ENCODE results near the gene RNF181. TPM values are rescaled to one million over a fixed set of nuclear protein-coding genes. Genes with fewer than 3 reads are reported as not detected.

The RNF181 gene
- total RNA-seq, 2 experiments from 2014 or later, result 97.8 to 179 TPM

- DNase-seq (ENCODE audit: low spot score), result no peak
- intact Hi-C loops (cut with micrococcal nuclease; ENCODE audit: unreplicated experiment), result no loop called here
- H3K36me3 ChIP-seq (ENCODE audit: insufficient read depth, low read length), result peaks cover 49% of the 10 kb centered on the region
- POLR2A ChIA-PET, result no interaction called here
- TF ChIP-seq CTCF (conservative IDR thresholded peaks at IDR 0.05; ENCODE audit: low read length) (no peak), EZH2phosphoT487 (IDR thresholded peaks at IDR 0.05; ENCODE audit: borderline replicate concordance, low read depth, low read length) (no peak)
- BruUV-seq (replicated peaks), result no TSS peak
- H3K9me2 ChIP-seq (ENCODE audit: insufficient read depth, low read length), result no peaks in the 10 kb centered on the region
- H3K4me3 ChIP-seq (ENCODE audit: low read depth, low read length, poor library complexity, severe bottlenecking), result no peak overlapping the region
- peaks cover 29% of the 10 kb centered on the region; the same call in 1 of the 2 replicates for H3K79me2 ChIP-seq (ENCODE audit: insufficient read depth, low read depth, low read length)
- peaks cover 27% of the 10 kb centered on the region for H3K4me1 ChIP-seq (ENCODE audit: insufficient read depth, low read length, poor library complexity, severe bottlenecking)
- no peak overlapping the region for H3K4me2 ChIP-seq (ENCODE audit: low read length)
- no peak overlapping the region for H3K27ac ChIP-seq (ENCODE audit: low read depth, low read length, poor library complexity, severe bottlenecking)
- no peaks in the 10 kb centered on the region for H4K20me1 ChIP-seq (ENCODE audit: insufficient read depth, low read length)
- no peaks in the 10 kb centered on the region for H3K9me3 ChIP-seq (ENCODE audit: low read length)
- no peak overlapping the region for H2AFZ ChIP-seq (ENCODE audit: low read length)
- CTCF ChIA-PET (ENCODE audit: unreplicated experiment), result no interaction called here
Observed at GRCh38 chr2:85582492-85582891, 13.1 kb upstream of the RNF181 start.

DNA sequence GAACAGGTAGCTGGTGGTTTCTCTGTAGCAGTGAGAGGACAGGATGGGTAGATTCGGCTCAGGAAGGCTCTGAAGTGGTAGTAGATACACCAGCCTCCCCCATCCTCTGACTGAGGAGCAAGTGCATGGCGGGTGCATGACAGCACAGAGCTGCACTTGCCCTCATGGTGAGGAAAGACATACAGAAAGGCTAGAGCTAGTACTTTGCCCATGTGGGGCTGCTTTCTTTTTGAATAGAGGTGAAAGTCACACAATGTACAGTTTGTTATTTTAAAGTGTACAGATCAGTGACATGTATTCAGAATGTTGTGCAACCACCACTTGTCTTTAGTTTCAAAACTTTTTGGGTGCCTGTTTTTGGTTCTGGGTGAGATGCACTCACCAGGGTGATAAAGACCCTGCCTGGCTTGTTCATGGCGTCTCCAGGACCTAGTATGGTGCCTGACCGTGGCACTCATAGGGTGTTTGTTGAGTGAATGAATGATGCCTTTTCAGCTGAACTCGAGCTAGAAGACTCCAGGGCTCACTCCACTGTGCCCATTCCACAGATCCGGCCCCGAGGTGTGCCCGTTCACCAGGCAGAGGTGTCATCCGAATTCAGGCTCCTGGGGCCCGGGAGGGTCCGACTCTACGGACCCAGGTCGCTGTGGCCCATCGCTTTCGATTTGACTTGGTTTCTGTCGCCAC, 11.7 kb upstream of the RNF181 start:
- Histone ChIP-seq H3K4me3 (ENCODE audit: low read depth, low read length, poor library complexity, severe bottlenecking) (no peak overlapping the region), H3K9me2 (ENCODE audit: insufficient read depth, low read length) (no peaks in the 10 kb centered on the region), H3K9me3 (ENCODE audit: low read length) (no peaks in the 10 kb centered on the region), H2AFZ (ENCODE audit: low read length) (no peak overlapping the region), H3K79me2 (ENCODE audit: insufficient read depth, low read depth, low read length) (peaks cover 16% of the 10 kb centered on the region; the same call in 1 of the 2 replicates), H3K27ac (ENCODE audit: low read depth, low read length, poor library complexity, severe bottlenecking) (no peak overlapping the region), H3K4me1 (ENCODE audit: insufficient read depth, low read length, poor library complexity, severe bottlenecking) (peaks cover 27% of the 10 kb centered on the region), H3K36me3 (ENCODE audit: insufficient read depth, low read length) (peaks cover 49% of the 10 kb centered on the region), H3K4me2 (ENCODE audit: low read length) (no peak overlapping the region), H4K20me1 (ENCODE audit: insufficient read depth, low read length) (no peaks in the 10 kb centered on the region)
- ChIA-PET CTCF (ENCODE audit: unreplicated experiment) (no interaction called here), POLR2A (interaction anchor here (0.8 kb wide), 1 partner anchor 13 kb away, joined by 3 read pairs; no protein-coding TSS in a partner anchor)
- no TSS peak for BruUV-seq (replicated peaks)
- intact Hi-C loops (cut with micrococcal nuclease; ENCODE audit: unreplicated experiment), result no loop called here
- no peak for TF ChIP-seq CTCF (conservative IDR thresholded peaks at IDR 0.05; ENCODE audit: low read length)
- no peak for TF ChIP-seq EZH2phosphoT487 (IDR thresholded peaks at IDR 0.05; ENCODE audit: borderline replicate concordance, low read depth, low read length)
- no peak for DNase-seq (ENCODE audit: low spot score)

DNA sequence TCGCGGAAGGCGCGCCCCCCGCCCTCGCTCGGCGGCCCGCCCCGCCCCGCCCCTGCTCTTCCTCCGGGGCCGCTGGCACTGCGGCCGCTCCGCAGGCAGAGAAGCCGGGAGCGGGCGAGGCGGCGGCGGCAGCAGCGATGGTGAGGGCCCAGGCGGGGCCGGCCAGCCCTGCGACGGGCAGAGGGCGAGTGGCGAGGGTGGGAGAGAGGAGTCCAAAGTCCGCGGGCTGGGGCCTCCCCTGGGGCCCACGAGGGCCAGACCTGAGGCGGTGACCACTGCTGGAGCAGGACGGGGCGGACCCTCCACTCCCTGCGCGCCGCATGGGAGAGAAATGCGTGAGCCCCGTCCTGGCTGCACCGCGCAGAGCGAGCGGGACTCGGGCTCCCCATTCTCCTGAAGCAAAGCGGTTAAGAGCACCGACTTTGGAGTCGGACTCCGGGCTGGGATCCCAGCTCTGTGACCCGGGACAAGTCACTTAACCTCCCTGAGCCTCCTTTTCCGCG, 11.1 kb upstream of the RNF181 start, which contains the start of gene VAMP5:
TSS of gene VAMP5 (plus strand) at position 78 of the 503 bp plus-strand sequence. CDS start at position 138, 60 bp downstream.
- Histone ChIP-seq H3K79me2 (ENCODE audit: insufficient read depth, low read depth, low read length) (peaks cover 10% of the 10 kb centered on the region; the same call in 1 of the 2 replicates), H3K4me1 (ENCODE audit: insufficient read depth, low read length, poor library complexity, severe bottlenecking) (peaks cover 21% of the 10 kb centered on the region), H3K36me3 (ENCODE audit: insufficient read depth, low read length) (peaks cover 45% of the 10 kb centered on the region), H4K20me1 (ENCODE audit: insufficient read depth, low read length) (no peaks in the 10 kb centered on the region), H3K4me3 (ENCODE audit: low read depth, low read length, poor library complexity, severe bottlenecking) (no peak within 1 kb of the TSS), H3K27ac (ENCODE audit: low read depth, low read length, poor library complexity, severe bottlenecking) (no peak within 1 kb of the TSS), H2AFZ (ENCODE audit: low read length) (no peak within 1 kb of the TSS), H3K9me3 (ENCODE audit: low read length) (no peaks in the 10 kb centered on the region), H3K4me2 (ENCODE audit: low read length) (no peak within 1 kb of the TSS), H3K9me2 (ENCODE audit: insufficient read depth, low read length) (no peaks in the 10 kb centered on the region)
- intact Hi-C loops (cut with micrococcal nuclease; ENCODE audit: unreplicated experiment), result no loop called here
- no peak for DNase-seq (ENCODE audit: low spot score)
- BruUV-seq (replicated peaks), result no TSS peak
- CTCF ChIA-PET (ENCODE audit: unreplicated experiment), result no interaction called here
- no peak for TF ChIP-seq EZH2phosphoT487 (IDR thresholded peaks at IDR 0.05; ENCODE audit: borderline replicate concordance, low read depth, low read length)
- no peak for TF ChIP-seq CTCF (conservative IDR thresholded peaks at IDR 0.05; ENCODE audit: low read length)
- POLR2A ChIA-PET, result no interaction called here
